K562 (cell line): Measurements from ENCODE around the gene FRMD3. TPM values are rescaled to one million over a fixed set of nuclear protein-coding genes. Genes with fewer than 3 reads are reported as not detected.

Experiments used
- ATAC-seq: fragments of 200-7000 bp; cut with Tn5 transposase; 3 replicates; pipeline ENCODE4 v1.9.1; 2020; ENCODE audit warnings: moderate library complexity
- BruUV-seq: library from RNA; stranded (reverse); fragments of 400-500 nt; replicated peaks from 2 replicates; lab custom pipeline; 2021; lab: Mats Ljungman, UMichigan
- CTCF ChIA-PET: fragments of 300-600 bp; formaldehyde crosslinking; extraction: SDS; loops from one replicate; lab custom pipeline; 2021; ENCODE audit warnings: low intra/inter-chr PET ratio; lab: Yijun Ruan, JAX
- POLR2A ChIA-PET: fragments of 300-600, 350-650 bp; sonication (Branson Sonifier 250); formaldehyde crosslinking; extraction: SDS; loops from one replicate; lab custom pipeline; 2021; ENCODE audit warnings: antibody characterized with exemption, inconsistent platforms; lab: Yijun Ruan, JAX
- DNase-seq, 4 experiments: peaks; one replicate each; pipeline versions ENCODE4 v3.0.0 to v3.0.0-alpha.2; 2011 to 2018; ENCODE audit warnings: low spot score in 3 of 4, mixed read lengths in 3 of 4; ENCODE audit errors: extremely low read depth in 1 of 4
- FAIRE-seq: peaks from 2 replicates; lab custom pipeline; 2011; peaks lifted over from hg19 to GRCh38; lab: Jason Lieb, UNC
- H2AFZ ChIP-seq: 2 replicates; pipeline ENCODE4 v1.6.0; 2011; ENCODE audit warnings: low read depth, low read length, control low read depth, inconsistent platforms
- H3K27ac ChIP-seq: fragments of 200-600 bp; 3 replicates; pipeline ENCODE4 v1.8.0; 2011; ENCODE audit warnings: low read depth, mild to moderate bottlenecking, control low read depth, inconsistent platforms, low read length, moderate library complexity, mixed read lengths; ENCODE audit errors: extremely low read depth
- H3K27me3 ChIP-seq, 2 experiments: fragments of 300-600 bp in 1 of 2; 2 replicates in 1 of 2; 3 replicates in 1 of 2; pipeline versions ENCODE4 v1.6.0 to v1.8.0; 2011; ENCODE audit warnings: inconsistent platforms in 2 of 2, low read length in 2 of 2, mild to moderate bottlenecking in 1 of 2, mixed read lengths in 1 of 2, moderate library complexity in 1 of 2; ENCODE audit not compliant: control insufficient read depth in 2 of 2, insufficient read depth in 2 of 2
- H3K36me3 ChIP-seq: fragments of 300-600 bp; 3 replicates; pipeline ENCODE4 v1.8.0; 2011; ENCODE audit warnings: mild to moderate bottlenecking, low read length, inconsistent platforms; ENCODE audit not compliant: control insufficient read depth, insufficient read depth
- H3K4me1 ChIP-seq, 2 experiments: fragments of 200-600 bp in 1 of 2; replicated peaks in 1 of 2; 2 replicates in 1 of 2; 3 replicates in 1 of 2; pipeline versions ENCODE4 v1.5.1 to v1.8.0; 2011; ENCODE audit warnings: inconsistent platforms in 2 of 2, low read length in 2 of 2, mild to moderate bottlenecking in 1 of 2, mixed read lengths in 1 of 2, moderate library complexity in 1 of 2; ENCODE audit not compliant: control insufficient read depth in 2 of 2, insufficient read depth in 2 of 2
- H3K4me2 ChIP-seq: 2 replicates; pipeline ENCODE4 v1.6.1; 2011; ENCODE audit warnings: low read length, control low read depth, inconsistent platforms, mixed read lengths; ENCODE audit not compliant: insufficient read depth
- H3K4me3 ChIP-seq: fragments of 200-600 bp; sonication (generic), shearing (Covaris generic); 2 replicates; pipeline ENCODE4 v1.5.1; 2016; ENCODE audit warnings: control low read depth, inconsistent platforms
- H3K79me2 ChIP-seq: fragments of 200-600 bp; 3 replicates; pipeline ENCODE4 v1.8.0; 2011; ENCODE audit warnings: low read length, inconsistent platforms; ENCODE audit not compliant: control insufficient read depth, insufficient read depth
- H3K9ac ChIP-seq, 2 experiments: 2 replicates each; pipeline versions ENCODE4 v1.6.0 to v1.6.1; 2011; ENCODE audit warnings: low read depth in 2 of 2, low read length in 2 of 2, control low read depth in 1 of 2, inconsistent platforms in 1 of 2, mild to moderate bottlenecking in 1 of 2, mixed read lengths in 1 of 2; ENCODE audit not compliant: insufficient read depth in 1 of 2
- H3K9me1 ChIP-seq: one replicate; pipeline ENCODE4 v1.6.0; 2011; ENCODE audit warnings: inconsistent platforms, mild to moderate bottlenecking, low read length, moderate library complexity; ENCODE audit not compliant: control insufficient read depth, insufficient read depth
- H3K9me3 ChIP-seq: replicated peaks from 2 replicates; pipeline ENCODE4 v1.5.1; 2011; ENCODE audit warnings: low read depth, low read length, inconsistent platforms; ENCODE audit not compliant: control insufficient read depth, insufficient read depth
- H4K20me1 ChIP-seq: replicated peaks from 2 replicates; pipeline ENCODE4 v1.6.1; 2011; ENCODE audit warnings: low read length, inconsistent platforms, mixed read lengths; ENCODE audit not compliant: control insufficient read depth, insufficient read depth
- CEBPG ChIP-seq, 3 experiments: fragments of 200-800 bp in 1 of 3; sonication (Bioruptor generic) in 1 of 3; sonication (generic) in 1 of 3; formaldehyde crosslinking in 1 of 3; IDR thresholded peaks in 2 of 3; conservative IDR thresholded peaks in 1 of 3; 2 replicates each; pipeline versions ENCODE4 v1.6.1 to v1.8.0; 2016 to 2022; ENCODE audit warnings: missing compliant biosample characterization in 2 of 3, missing genetic modification characterization in 2 of 3, mild to moderate bottlenecking in 1 of 3, missing genetic modification reagents in 1 of 3
- MBD2 ChIP-seq: sonication (generic); IDR thresholded peaks from 2 replicates; pipeline ENCODE4 v1.6.1; 2016; ENCODE audit warnings: low read depth, borderline replicate concordance
- MCM3 ChIP-seq: fragments of 450-650 bp; IDR thresholded peaks from 2 replicates; pipeline ENCODE4 v1.6.1; 2016
- NCOA6 ChIP-seq: fragments of 450-650 bp; IDR thresholded peaks from 2 replicates; pipeline ENCODE4 v1.6.1; 2017; ENCODE audit warnings: mild to moderate bottlenecking
- PHTF2 ChIP-seq: fragments of 250-450 bp; sonication (Bioruptor Pico); IDR thresholded peaks from 2 replicates; pipeline ENCODE4 v1.5.0; 2021; ENCODE audit warnings: mild to moderate bottlenecking
- SETDB1 ChIP-seq: IDR thresholded peaks from one replicate; pipeline ENCODE4 v1.6.1; 2012; ENCODE audit warnings: low read length, control low read depth, inconsistent platforms
- TAF7 ChIP-seq: fragments of 450-650 bp; IDR thresholded peaks from 2 replicates; pipeline ENCODE4 v1.6.1; 2016; ENCODE audit warnings: missing genetic modification characterization, missing compliant biosample characterization
- TEAD2 ChIP-seq: fragments of 450-650 bp; IDR thresholded peaks from 2 replicates; pipeline ENCODE4 v1.6.1; 2016; ENCODE audit warnings: missing genetic modification characterization, control low read depth, missing compliant biosample characterization
- ZNF445 ChIP-seq: fragments of 250-450 bp; sonication (Bioruptor Pico); IDR thresholded peaks from 2 replicates; pipeline ENCODE4 v1.4.0; 2020; ENCODE audit warnings: low read depth, mild to moderate bottlenecking, moderate library complexity
- ZNF57 ChIP-seq: fragments of 450-650 bp; formaldehyde crosslinking; IDR thresholded peaks from 2 replicates; pipeline ENCODE4 v1.4.0; 2020; ENCODE audit warnings: mild to moderate bottlenecking, moderate library complexity
- WGBS: fragments of 100-300 bp; shearing (Covaris generic); methylation state at CpG from one replicate; pipeline ENCODE4 v1.1.6; 2016; ENCODE audit warnings: low coverage, mixed read lengths; ENCODE audit not compliant: insufficient coverage; ENCODE audit errors: missing lambda C conversion rate; 5-methylcytosine and 5-hydroxymethylcytosine counted together
- in situ Hi-C: fragments of 300-500 bp; cut with MboI; formaldehyde crosslinking; loops from 4 replicates; pipeline ENCODE4 v1.15.0; 2018; ENCODE audit warnings: inconsistent platforms, mixed read lengths
- intact Hi-C: fragments of 100-400 bp; cut with micrococcal nuclease; formaldehyde crosslinking; loops from 2 replicates; pipeline ENCODE4 v1.14.2; 2022
- polyA plus RNA-seq, 8 experiments: library from polyadenylated mRNA; depleted of rRNA in 4 of 8; stranded (reverse) in 5 of 8; unstranded in 3 of 8; fragments of >200 nt; fragmentation: Nextera tagmentation in 2 of 8; fragmentation: Illumina TruSeq in 1 of 8; extraction: Ambion mirVana in 2 of 8; extraction: Trizol in 1 of 8; gene quantifications; 2 replicates each; pipeline versions ENCODE4 v1.2.1 to v1.2.3, GENCODE V29; 2011 to 2014; ENCODE audit warnings: inconsistent platforms in 1 of 8, missing spikeins in 1 of 8
- total RNA-seq, 7 experiments: library from RNA; depleted of rRNA in 6 of 7; stranded (reverse); fragments of >200 nt in 6 of 7; fragmentation: Illumina TruSeq in 2 of 7; extraction: Trizol in 2 of 7; gene quantifications; 2 replicates each; pipeline versions ENCODE4 v1.2.1 to v1.2.3, GENCODE V29; 2011 to 2021; ENCODE audit warnings: low replicate concordance in 1 of 7
- TF ChIP-seq, protein P1 (sequence below): fragments of 450-650 bp; formaldehyde crosslinking; conservative IDR thresholded peaks from 2 replicates; pipeline ENCODE4 v1.4.0; 2022; ENCODE audit warnings: mild to moderate bottlenecking, missing genetic modification characterization
- TF ChIP-seq, protein P2 (sequence below): fragments of 450-650 bp; formaldehyde crosslinking; IDR thresholded peaks from 2 replicates; pipeline ENCODE4 v1.4.0; 2020; ENCODE audit warnings: mild to moderate bottlenecking
- TF ChIP-seq, protein P3 (sequence below), 2 experiments: IDR thresholded peaks; 2 replicates each; pipeline ENCODE4 v1.6.1; 2012; ENCODE audit warnings: improper control_type of control experiment in 2 of 2, low read depth in 2 of 2, low read length in 2 of 2, borderline replicate concordance in 1 of 2

FRMD3 gene
- total and polyA plus RNA-seq, 9 of the 15 experiments (the other 6 are each of a cell fraction or from before 2014, with no cell fraction given) = 0.09 to 0.51 (median 0.21) TPM

DNA sequence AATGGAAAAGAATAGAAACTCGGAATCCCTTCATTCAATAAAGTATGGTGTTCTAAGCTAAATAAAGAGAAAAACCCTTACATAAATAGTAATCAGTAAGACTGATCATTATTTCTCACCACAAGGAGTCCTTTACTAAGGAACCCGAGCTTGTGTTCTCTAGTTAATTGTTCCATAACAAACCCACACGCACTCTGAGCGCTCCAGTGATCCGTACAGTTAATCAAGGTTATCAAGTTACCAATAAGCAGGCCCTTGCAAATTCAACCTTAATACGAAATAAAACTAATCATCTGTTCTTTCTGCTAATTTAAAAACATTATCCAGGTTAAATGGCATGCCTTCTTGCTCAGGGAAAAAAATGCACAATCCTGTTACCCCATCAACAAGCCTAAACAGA, 224.4 kb downstream of the FRMD3 start:
- no peak for TF ChIP-seq MBD2
- no peak for TF ChIP-seq MCM3
- TF ChIP-seq TAF7 (tag) = no peak
- no peak for TF ChIP-seq SETDB1
- H3K9me3 ChIP-seq = no peaks in the 10 kb centered on the region
- H3K4me1 ChIP-seq = no peaks in the 10 kb centered on the region
- no peak overlapping the region for H2AFZ ChIP-seq
- CTCF ChIA-PET = no interaction called here
- no peaks in the 10 kb centered on the region for H3K9me1 ChIP-seq
- no peaks in the 10 kb centered on the region for H3K36me3 ChIP-seq
- no peak for DNase-seq
- H3K27me3 ChIP-seq = no peaks in the 10 kb centered on the region
- no peak overlapping the region for H3K27ac ChIP-seq
- no peak for ATAC-seq
- no peaks in the 10 kb centered on the region for H4K20me1 ChIP-seq
- no peaks in the 10 kb centered on the region for H3K79me2 ChIP-seq
- no peak overlapping the region for H3K9ac ChIP-seq
- H3K4me2 ChIP-seq = no peak overlapping the region
- in situ Hi-C loops (no loop called here), intact Hi-C loops (no loop called here)
- no peak overlapping the region for H3K4me3 ChIP-seq
- POLR2A ChIA-PET = no interaction called here
- no peak for FAIRE-seq
- 6% methylated on average over 6 of the region's 6 CpGs for WGBS
- BruUV-seq = no TSS peak

DNA sequence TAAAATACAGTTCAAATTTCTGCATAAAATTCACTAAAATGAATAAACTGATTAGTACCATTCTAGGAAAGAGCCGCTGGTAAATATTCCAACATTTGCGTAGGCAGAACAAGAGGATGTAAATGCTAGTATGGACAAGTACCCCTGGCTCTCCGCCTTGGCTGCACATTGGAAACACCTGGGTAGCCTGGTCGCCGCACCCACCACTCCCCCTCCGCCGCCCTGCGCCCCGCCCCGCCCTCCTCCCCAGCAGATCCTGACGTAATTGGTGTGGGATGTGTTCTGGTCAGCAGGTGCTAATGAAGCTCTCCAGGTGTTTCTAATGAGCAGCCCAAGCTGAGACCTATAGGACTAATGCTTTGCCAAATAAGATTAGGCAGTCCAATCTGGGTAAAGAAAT, 225.7 kb downstream of the FRMD3 start:
- ChIA-PET CTCF (no interaction called here), POLR2A (no interaction called here)
- no peak overlapping the region for H3K9ac ChIP-seq
- H3K4me2 ChIP-seq = no peak overlapping the region
- H3K27me3 ChIP-seq = no peaks in the 10 kb centered on the region
- FAIRE-seq (no peak), ATAC-seq (no peak), DNase-seq (no peak)
- H3K79me2 ChIP-seq = no peaks in the 10 kb centered on the region
- 4% methylated on average over 3 of the region's 11 CpGs for WGBS
- H3K4me1 ChIP-seq = no peaks in the 10 kb centered on the region
- in situ Hi-C loops (no loop called here), intact Hi-C loops (no loop called here)
- H3K4me3 ChIP-seq = no peak overlapping the region
- BruUV-seq = no TSS peak
- no peak overlapping the region for H2AFZ ChIP-seq
- no peaks in the 10 kb centered on the region for H4K20me1 ChIP-seq
- H3K9me3 ChIP-seq = no peaks in the 10 kb centered on the region
- no peak overlapping the region for H3K27ac ChIP-seq
- no peaks in the 10 kb centered on the region for H3K36me3 ChIP-seq
- no peaks in the 10 kb centered on the region for H3K9me1 ChIP-seq
- TF ChIP-seq, protein P1, sequence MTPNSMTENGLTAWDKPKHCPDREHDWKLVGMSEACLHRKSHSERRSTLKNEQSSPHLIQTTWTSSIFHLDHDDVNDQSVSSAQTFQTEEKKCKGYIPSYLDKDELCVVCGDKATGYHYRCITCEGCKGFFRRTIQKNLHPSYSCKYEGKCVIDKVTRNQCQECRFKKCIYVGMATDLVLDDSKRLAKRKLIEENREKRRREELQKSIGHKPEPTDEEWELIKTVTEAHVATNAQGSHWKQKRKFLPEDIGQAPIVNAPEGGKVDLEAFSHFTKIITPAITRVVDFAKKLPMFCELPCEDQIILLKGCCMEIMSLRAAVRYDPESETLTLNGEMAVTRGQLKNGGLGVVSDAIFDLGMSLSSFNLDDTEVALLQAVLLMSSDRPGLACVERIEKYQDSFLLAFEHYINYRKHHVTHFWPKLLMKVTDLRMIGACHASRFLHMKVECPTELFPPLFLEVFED (CRISPR knock-in tag) = no peak
- TF ChIP-seq CEBPG (CRISPR knock-in tag; IDR thresholded peaks at IDR 0.05) = no peak
- no peak for TF ChIP-seq CEBPG (tag; conservative IDR thresholded peaks at IDR 0.05 in 1 of 2, IDR thresholded peaks at IDR 0.05 in 1 of 2)
- TF ChIP-seq, protein P2, sequence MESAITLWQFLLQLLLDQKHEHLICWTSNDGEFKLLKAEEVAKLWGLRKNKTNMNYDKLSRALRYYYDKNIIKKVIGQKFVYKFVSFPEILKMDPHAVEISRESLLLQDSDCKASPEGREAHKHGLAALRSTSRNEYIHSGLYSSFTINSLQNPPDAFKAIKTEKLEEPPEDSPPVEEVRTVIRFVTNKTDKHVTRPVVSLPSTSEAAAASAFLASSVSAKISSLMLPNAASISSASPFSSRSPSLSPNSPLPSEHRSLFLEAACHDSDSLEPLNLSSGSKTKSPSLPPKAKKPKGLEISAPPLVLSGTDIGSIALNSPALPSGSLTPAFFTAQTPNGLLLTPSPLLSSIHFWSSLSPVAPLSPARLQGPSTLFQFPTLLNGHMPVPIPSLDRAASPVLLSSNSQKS (CRISPR knock-in tag) = no peak
- no peak for TF ChIP-seq TEAD2 (tag)
- TF ChIP-seq ZNF57 (CRISPR knock-in tag) = no peak
- TF ChIP-seq, protein P3, sequence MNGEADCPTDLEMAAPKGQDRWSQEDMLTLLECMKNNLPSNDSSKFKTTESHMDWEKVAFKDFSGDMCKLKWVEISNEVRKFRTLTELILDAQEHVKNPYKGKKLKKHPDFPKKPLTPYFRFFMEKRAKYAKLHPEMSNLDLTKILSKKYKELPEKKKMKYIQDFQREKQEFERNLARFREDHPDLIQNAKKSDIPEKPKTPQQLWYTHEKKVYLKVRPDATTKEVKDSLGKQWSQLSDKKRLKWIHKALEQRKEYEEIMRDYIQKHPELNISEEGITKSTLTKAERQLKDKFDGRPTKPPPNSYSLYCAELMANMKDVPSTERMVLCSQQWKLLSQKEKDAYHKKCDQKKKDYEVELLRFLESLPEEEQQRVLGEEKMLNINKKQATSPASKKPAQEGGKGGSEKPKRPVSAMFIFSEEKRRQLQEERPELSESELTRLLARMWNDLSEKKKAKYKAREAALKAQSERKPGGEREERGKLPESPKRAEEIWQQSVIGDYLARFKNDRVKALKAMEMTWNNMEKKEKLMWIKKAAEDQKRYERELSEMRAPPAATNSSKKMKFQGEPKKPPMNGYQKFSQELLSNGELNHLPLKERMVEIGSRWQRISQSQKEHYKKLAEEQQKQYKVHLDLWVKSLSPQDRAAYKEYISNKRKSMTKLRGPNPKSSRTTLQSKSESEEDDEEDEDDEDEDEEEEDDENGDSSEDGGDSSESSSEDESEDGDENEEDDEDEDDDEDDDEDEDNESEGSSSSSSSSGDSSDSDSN (IDR thresholded peaks at IDR 0.05; ENCODE audit: borderline replicate concordance in 1 of 2, low read depth in 2 of 2, low read length in 2 of 2) = no peak
- TF ChIP-seq NCOA6 = no peak
- no peak for TF ChIP-seq PHTF2 (CRISPR knock-in tag)
- TF ChIP-seq ZNF445 (CRISPR knock-in tag) = no peak
